Measurements from ENCODE around the gene NDUFA5. TPM values are rescaled to one million over a fixed set of nuclear protein-coding genes. Genes with fewer than 3 reads are reported as not detected.
A peak's percentile ranks its signal among the peaks of the same experiment; 100 is the strongest.

Gene NDUFA5
- total RNA-seq: 10 to 100 TPM; 55.2 to 66.6 TPM
- polyA plus RNA-seq (ENCODE audit: insufficient read length in 6 of 6): 100 to 1,000 TPM; 126 to 158 (median 140) TPM
- long read RNA-seq, donor 1, transcript NDUFA5-201 (5 exons, 1,901 nt): major isoform, 85 of 206 reads
- long read RNA-seq, donor 1, transcript NDUFA5-203 (2 exons, 599 nt): minor isoform, 11 of 206 reads
- long read RNA-seq, donor 1, transcript NDUFA5-210 (3 exons, 571 nt): minor isoform, 18 of 206 reads
- long read RNA-seq, donor 1, transcript NDUFA5-202 (4 exons, 1,360 nt): minor isoform, 70 of 206 reads
- long read RNA-seq, donor 1, partial matches to known transcripts: 21 of 206 reads
- long read RNA-seq, donor 1, other reads (novel, unspliced or antisense): 0 of 206 reads
- long read RNA-seq, donor 2, transcript NDUFA5-210 (3 exons, 571 nt): minor isoform, 6 of 130 reads
- long read RNA-seq, donor 2, transcript NDUFA5-202 (4 exons, 1,360 nt): minor isoform, 49 of 130 reads
- long read RNA-seq, donor 2, transcript NDUFA5-203 (2 exons, 599 nt): minor isoform, 12 of 130 reads
- long read RNA-seq, donor 2, transcript NDUFA5-201 (5 exons, 1,901 nt): major isoform, 54 of 130 reads
- long read RNA-seq, donor 2, partial matches to known transcripts: 7 of 130 reads
- long read RNA-seq, donor 2, other reads (novel, unspliced or antisense): 0 of 130 reads
- long read RNA-seq, donor 3, transcript NDUFA5-201 (5 exons, 1,901 nt): major isoform, 74 of 122 reads
- long read RNA-seq, donor 3, transcript NDUFA5-202 (4 exons, 1,360 nt): minor isoform, 41 of 122 reads
- long read RNA-seq, donor 3, partial matches to known transcripts: 0 of 122 reads
- long read RNA-seq, donor 3, other reads (novel, unspliced or antisense): 0 of 122 reads
- long read RNA-seq, donor 4, transcript NDUFA5-202 (4 exons, 1,360 nt): minor isoform, 6 of 70 reads
- long read RNA-seq, donor 4, transcript NDUFA5-201 (5 exons, 1,901 nt): major isoform, 47 of 70 reads
- long read RNA-seq, donor 4, partial matches to known transcripts: 1 of 70 reads
- long read RNA-seq, donor 4, other reads (novel, unspliced or antisense): 15 of 70 reads
- long read RNA-seq, donor 5, transcript NDUFA5-201 (5 exons, 1,901 nt): major isoform, 54 of 128 reads
- long read RNA-seq, donor 5, transcript NDUFA5-210 (3 exons, 571 nt): minor isoform, 7 of 128 reads
- long read RNA-seq, donor 5, transcript NDUFA5-203 (2 exons, 599 nt): minor isoform, 5 of 128 reads
- long read RNA-seq, donor 5, transcript NDUFA5-202 (4 exons, 1,360 nt): minor isoform, 49 of 128 reads
- long read RNA-seq, donor 5, partial matches to known transcripts: 10 of 128 reads
- long read RNA-seq, donor 5, other reads (novel, unspliced or antisense): 0 of 128 reads
- long read RNA-seq, donor 6, transcript NDUFA5-210 (3 exons, 571 nt): minor isoform, 7 of 187 reads
- long read RNA-seq, donor 6, transcript NDUFA5-203 (2 exons, 599 nt): minor isoform, 5 of 187 reads
- long read RNA-seq, donor 6, transcript NDUFA5-202 (4 exons, 1,360 nt): minor isoform, 70 of 187 reads
- long read RNA-seq, donor 6, transcript NDUFA5-201 (5 exons, 1,901 nt): major isoform, 103 of 187 reads
- long read RNA-seq, donor 6, partial matches to known transcripts: 0 of 187 reads
- long read RNA-seq, donor 6, other reads (novel, unspliced or antisense): 0 of 187 reads
- long read RNA-seq, donor 7, transcript NDUFA5-202 (4 exons, 1,360 nt): minor isoform, 48 of 124 reads
- long read RNA-seq, donor 7, transcript NDUFA5-203 (2 exons, 599 nt): minor isoform, 5 of 124 reads
- long read RNA-seq, donor 7, transcript NDUFA5-201 (5 exons, 1,901 nt): major isoform, 57 of 124 reads
- long read RNA-seq, donor 7, transcript NDUFA5-210 (3 exons, 571 nt): minor isoform, 8 of 124 reads
- long read RNA-seq, donor 7, partial matches to known transcripts: 5 of 124 reads
- long read RNA-seq, donor 7, other reads (novel, unspliced or antisense): 0 of 124 reads
- long read RNA-seq, donor 8, transcript NDUFA5-203 (2 exons, 599 nt): minor isoform, 5 of 96 reads
- long read RNA-seq, donor 8, transcript NDUFA5-210 (3 exons, 571 nt): minor isoform, 5 of 96 reads
- long read RNA-seq, donor 8, transcript NDUFA5-202 (4 exons, 1,360 nt): minor isoform, 37 of 96 reads
- long read RNA-seq, donor 8, transcript NDUFA5-201 (5 exons, 1,901 nt): major isoform, 47 of 96 reads
- long read RNA-seq, donor 8, partial matches to known transcripts: 0 of 96 reads
- long read RNA-seq, donor 8, other reads (novel, unspliced or antisense): 0 of 96 reads
- long read RNA-seq, donor 9: 0 reads
- long read RNA-seq, donor 10, transcript NDUFA5-201 (5 exons, 1,901 nt): major isoform, 7 of 13 reads
- long read RNA-seq, donor 10, transcript NDUFA5-202 (4 exons, 1,360 nt): minor isoform, 5 of 13 reads
- long read RNA-seq, donor 10, partial matches to known transcripts: 1 of 13 reads
- long read RNA-seq, donor 10, other reads (novel, unspliced or antisense): 0 of 13 reads
- long read RNA-seq, donor 11, transcript NDUFA5-201 (5 exons, 1,901 nt): major isoform, 139 of 259 reads
- long read RNA-seq, donor 11, transcript NDUFA5-202 (4 exons, 1,360 nt): minor isoform, 105 of 259 reads
- long read RNA-seq, donor 11, partial matches to known transcripts: 12 of 259 reads
- long read RNA-seq, donor 11, other reads (novel, unspliced or antisense): 0 of 259 reads
- long read RNA-seq, donor 12, transcript NDUFA5-202 (4 exons, 1,360 nt): minor isoform, 48 of 122 reads
- long read RNA-seq, donor 12, transcript NDUFA5-201 (5 exons, 1,901 nt): major isoform, 60 of 122 reads
- long read RNA-seq, donor 12, partial matches to known transcripts: 6 of 122 reads
- long read RNA-seq, donor 12, other reads (novel, unspliced or antisense): 0 of 122 reads

DNA sequence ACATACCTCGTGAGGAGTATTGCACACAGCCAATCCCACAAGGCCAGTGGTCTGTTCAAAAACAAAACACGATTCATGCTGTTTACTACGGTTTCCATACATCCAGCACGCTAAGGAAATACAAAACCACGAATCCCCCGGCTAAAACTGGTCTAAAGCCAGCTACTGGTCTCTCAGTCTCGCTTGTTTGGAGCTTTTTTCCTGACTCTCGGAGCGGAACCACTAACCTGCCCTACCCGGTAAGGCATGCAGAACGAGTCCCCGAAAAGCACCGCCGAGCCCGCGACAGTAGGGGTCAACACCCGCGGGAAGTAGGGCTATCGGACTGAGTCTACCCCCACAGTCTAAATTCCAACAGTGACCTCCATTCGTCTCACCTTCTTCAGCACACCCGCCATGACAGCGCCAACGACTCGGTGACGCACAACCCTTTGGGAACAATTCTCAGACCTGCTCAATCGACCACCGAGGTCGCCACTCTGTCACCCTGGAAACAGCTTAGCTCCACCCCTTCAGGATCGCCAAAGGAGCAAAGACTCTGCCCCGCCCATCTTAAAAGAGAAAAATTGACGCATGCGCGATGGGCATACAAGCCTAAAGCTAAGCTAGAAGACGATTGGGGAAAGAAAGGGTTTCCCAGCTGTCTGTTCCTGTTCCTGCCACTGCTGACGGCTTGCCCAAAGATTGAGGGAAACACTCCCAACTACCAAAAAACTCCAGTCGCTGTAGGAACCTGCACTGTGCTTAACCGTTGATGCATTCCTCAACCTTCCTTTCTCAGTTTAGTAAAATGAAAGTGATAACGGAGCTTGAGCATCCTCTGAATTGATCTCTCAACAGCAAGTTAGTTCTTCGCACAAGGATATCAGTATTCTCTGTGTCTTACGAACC, at the start of gene NDUFA5:
NDUFA5 (minus strand) TSS at position 421 of the 891 bp plus-strand sequence; CDS start at position 398, 23 bp downstream.
- intact Hi-C loops (cut with DNase I): no loop called here
- no peak for TF ChIP-seq CTCF (IDR thresholded peaks at IDR 0.05)
- peak within 1 kb of the TSS; percentile 62 to 65 for H3K4me3 ChIP-seq
- ATAC-seq (peak; percentile 100), DNase-seq (peak; percentile 93 to 99 (median 98))
- no peaks in the 10 kb centered on the region for H3K27me3 ChIP-seq
- peaks cover 0 to 6% of the 10 kb centered on the region in 2 donors for H3K36me3 ChIP-seq
- H3K27ac ChIP-seq: peak within 1 kb of the TSS; percentile 85
- no peaks in the 10 kb centered on the region for H3K9me3 ChIP-seq
- H3K4me1 ChIP-seq: peaks cover 9 to 33% of the 10 kb centered on the region in 2 donors

- Histone ChIP-seq H3K9me3 (no peaks in the 10 kb centered on the region), H3K27me3 (no peaks in the 10 kb centered on the region), H3K36me3 (no peaks in the 10 kb centered on the region), H3K27ac (no peak overlapping the region), H3K4me3 (no peak overlapping the region), H3K4me1 (no peaks in the 10 kb centered on the region)
- no peak for TF ChIP-seq CTCF (IDR thresholded peaks at IDR 0.05)
- intact Hi-C loops (cut with DNase I): no loop called here
- no peak for DNase-seq
- no peak for ATAC-seq
Observed at GRCh38 chr7:123604739-123605138, 47.1 kb upstream of the NDUFA5 start.

DNA sequence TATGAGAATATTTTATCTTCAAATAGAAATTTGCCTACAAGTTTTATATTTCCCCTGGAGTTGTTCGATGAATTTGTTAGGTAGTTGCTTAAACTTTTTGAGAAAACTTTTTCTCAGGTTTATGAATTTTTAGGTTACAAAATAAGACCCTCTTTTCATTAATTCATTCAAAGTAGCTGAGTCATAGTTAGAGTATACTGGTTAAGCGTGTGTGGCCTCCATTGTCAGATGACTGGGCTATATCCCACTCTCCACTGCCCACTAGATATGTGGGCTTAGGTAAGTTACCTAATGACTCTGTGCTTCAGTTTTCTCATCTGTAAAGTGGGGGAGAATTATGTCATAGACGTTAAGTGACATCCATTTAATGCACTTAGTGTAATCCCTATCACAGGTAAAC, 45.0 kb upstream of the NDUFA5 start:
- TF ChIP-seq CTCF (IDR thresholded peaks at IDR 0.05): no peak
- no peaks in the 10 kb centered on the region for H3K4me1 ChIP-seq
- H3K36me3 ChIP-seq: no peaks in the 10 kb centered on the region
- H3K4me3 ChIP-seq: no peak overlapping the region
- no peak overlapping the region for H3K27ac ChIP-seq
- intact Hi-C loops (cut with DNase I): no loop called here
- ATAC-seq: no peak
- DNase-seq: no peak
- H3K27me3 ChIP-seq: no peaks in the 10 kb centered on the region
- H3K9me3 ChIP-seq: no peaks in the 10 kb centered on the region

Measured in left lung (tissue), 14 donors.